Kidney capillary endothelial cell (primary cell): Measurements from ENCODE around the gene ACY1.
"Not testable (repeated sequence)": the region's sequence is repeated elsewhere in the genome, so short reads cannot be mapped to it uniquely, and the experiment has no call there.

Source experiments
- DNase-seq: peaks from one replicate; pipeline ENCODE4 v3.0.0-alpha.2; 2018; ENCODE audit warnings: low spot score

The ACY1 gene

DNA sequence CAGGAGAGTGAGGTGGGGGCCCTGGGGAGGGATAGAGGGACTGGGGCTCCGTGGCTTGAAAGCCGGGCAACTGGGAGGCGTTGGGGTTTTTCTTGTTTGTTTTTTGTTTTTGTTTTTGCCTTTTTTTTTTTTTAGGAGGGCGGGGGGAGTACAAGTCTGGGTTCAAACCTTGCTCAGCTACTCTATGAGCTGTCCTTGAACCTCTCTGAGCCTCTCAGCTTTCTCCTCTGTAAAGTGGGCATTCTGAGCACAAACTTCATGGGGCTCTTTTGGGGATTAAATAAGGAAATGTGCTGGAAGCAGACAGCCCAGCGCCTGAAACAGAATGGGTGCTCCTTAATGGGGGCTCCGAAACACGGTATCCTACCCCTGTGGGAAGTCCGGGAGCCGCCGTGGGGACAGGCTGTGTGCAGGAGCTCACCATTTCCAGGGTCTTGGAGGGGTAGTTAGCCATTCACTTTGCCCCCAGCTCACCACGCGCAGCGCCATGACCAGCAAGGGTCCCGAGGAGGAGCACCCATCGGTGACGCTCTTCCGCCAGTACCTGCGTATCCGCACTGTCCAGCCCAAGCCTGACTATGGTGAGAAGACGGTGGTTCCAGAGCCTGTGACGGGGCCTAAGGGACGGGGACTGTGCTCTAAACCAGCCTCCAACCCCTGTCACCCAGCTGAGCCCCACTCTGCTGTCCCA is 388 bp downstream of the ACY1 start:
- DNase-seq, result no peak

DNA sequence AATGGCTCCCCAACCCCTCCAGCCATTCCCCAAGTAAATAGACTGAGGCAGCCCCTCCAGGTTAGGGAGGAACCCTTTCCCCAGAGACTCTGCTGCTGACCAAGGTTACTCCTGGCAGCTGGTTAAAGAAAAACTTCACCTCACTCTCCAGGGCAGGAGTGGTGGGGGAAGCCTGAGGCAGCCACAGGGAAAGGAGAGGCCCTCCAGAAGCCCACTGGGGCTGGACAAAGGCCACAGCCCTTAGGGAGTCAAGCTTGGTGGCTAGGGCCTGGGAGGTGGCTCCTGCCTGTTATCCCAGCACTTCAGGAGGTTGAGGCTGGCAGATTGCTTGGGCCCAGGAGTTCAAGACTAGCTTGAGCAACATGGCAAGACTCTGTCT is 923 bp downstream of the ACY1 start:
- DNase-seq, result no peak

DNA sequence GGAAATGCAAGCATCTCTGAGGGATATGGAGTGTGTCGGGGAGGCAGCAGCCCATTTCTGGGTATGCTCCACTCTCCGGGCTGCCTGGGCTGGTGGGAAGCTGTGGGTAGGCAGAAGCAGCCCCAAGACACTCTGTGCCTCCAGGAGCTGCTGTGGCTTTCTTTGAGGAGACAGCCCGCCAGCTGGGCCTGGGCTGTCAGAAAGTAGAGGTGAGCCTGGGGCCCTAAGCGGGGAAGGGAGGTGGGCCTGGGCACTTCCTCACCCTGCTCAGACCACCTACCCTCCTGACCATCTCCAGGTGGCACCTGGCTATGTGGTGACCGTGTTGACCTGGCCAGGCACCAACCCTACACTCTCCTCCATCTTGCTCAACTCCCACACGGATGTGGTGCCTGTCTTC is 1.7 kb downstream of the ACY1 start:
- no peak for DNase-seq

DNA sequence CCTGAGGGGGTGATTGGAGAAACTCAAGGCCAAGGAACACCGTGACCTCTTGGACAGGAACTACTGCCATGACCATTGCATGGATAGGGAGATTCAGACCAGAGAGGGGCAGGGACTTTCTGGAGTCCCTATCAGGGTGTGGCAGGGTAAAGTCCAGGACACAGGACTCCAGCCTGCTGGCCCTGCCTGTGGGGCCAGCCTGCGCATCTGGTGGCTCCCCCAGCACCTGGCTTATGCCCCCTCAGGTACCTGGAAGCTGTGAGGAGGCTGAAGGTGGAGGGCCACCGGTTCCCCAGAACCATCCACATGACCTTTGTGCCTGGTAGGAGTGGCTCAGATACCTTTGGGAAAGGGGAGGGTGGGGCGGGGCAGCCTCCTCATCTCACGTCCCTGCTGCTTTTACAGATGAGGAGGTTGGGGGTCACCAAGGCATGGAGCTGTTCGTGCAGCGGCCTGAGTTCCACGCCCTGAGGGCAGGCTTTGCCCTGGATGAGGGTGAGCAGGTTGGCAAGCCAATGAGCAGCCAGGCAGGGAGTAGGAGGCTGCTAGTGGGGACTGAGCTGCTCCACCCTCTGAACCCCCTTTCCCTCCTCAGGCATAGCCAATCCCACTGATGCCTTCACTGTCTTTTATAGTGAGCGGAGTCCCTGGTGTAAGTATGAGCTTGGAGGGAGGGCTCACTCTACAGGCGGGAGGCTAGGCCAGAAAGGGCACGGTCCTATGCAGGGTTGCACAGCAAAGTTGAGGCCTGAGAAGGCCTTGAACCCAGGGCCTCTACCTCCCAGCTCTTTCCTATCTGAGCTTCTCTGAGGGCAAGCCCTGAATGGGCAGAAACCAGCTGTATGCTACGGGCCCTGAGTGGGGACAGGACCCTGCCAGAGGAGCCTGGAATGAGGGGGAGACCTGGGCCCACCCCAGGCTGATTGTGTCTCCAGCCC is 2.9 kb downstream of the ACY1 start:
- DNase-seq, result no peak

DNA sequence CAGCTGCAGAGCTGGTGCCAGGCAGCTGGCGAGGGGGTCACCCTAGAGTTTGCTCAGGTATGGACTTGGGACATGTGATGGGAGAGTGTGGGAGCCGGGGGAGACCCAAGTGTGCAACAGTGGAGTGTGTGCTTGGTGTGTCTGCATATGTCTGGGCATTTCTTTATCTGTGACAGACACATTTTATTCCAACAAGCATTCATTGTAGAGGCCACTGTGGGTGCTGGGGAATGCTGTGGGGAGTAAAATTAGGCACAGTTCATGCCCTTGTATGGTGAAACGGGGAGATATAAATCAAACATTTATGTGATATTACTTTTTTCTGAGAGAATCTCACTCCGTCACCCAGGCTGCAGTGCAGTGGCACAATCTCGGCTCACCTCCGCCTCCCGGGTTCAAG is 4.2 kb downstream of the ACY1 start:
- DNase-seq, result no peak

DNA sequence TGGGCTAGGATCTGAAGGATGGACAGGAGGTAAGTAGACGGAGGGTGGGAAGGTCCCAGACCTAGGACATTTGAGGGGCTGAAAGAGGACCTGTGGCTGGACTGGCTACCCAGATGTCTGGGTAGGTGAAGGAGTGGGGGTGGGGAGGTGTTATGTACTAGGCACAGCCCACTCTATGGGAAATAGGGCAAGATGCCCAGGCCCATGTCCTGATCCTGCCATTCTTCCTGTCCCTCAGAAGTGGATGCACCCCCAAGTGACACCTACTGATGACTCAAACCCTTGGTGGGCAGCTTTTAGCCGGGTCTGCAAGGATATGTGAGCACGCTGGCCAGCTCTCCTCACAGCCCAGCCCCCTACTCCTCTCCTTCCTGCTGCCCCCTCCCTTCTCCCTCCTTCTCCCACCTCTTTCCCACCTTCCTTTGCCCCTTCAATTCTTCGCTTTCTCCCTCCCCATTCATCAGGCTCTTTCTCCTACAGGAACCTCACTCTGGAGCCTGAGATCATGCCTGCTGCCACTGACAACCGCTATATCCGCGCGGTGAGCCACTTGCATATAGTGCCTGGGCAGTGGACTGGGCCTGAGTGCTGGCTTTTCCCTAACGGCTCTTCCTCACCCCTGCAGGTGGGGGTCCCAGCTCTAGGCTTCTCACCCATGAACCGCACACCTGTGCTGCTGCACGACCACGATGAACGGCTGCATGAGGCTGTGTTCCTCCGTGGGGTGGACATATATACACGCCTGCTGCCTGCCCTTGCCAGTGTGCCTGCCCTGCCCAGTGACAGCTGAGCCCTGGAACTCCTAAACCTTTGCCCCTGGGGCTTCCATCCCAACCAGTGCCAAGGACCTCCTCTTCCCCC is 5.2 kb downstream of the ACY1 start:
- DNase-seq, result no peak

DNA sequence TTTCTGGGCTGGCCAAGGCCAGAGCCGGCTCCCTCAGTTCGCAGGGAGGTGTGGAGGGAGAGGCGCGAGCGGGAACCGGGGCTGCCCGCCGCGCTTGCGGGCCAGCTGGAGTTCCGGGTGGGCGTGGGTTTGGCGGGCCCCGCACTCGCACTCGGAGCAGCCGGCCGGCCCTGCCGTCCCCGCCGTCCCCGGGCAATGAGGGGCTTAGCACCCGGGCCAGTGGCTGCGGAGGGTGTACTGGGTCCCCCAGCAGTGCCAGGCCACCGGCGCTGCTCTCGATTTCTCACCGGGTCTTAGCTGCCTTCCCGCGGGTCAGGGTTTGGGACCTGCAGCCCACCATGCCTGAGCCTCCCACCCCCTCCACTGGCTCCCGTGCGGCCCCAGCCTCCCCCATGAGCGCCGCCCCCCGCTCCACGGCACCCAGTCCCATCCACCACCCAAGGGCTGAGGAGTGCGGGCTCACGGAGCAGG is 7.2 kb downstream of the ACY1 start:
- not testable (repeated sequence) for DNase-seq

DNA sequence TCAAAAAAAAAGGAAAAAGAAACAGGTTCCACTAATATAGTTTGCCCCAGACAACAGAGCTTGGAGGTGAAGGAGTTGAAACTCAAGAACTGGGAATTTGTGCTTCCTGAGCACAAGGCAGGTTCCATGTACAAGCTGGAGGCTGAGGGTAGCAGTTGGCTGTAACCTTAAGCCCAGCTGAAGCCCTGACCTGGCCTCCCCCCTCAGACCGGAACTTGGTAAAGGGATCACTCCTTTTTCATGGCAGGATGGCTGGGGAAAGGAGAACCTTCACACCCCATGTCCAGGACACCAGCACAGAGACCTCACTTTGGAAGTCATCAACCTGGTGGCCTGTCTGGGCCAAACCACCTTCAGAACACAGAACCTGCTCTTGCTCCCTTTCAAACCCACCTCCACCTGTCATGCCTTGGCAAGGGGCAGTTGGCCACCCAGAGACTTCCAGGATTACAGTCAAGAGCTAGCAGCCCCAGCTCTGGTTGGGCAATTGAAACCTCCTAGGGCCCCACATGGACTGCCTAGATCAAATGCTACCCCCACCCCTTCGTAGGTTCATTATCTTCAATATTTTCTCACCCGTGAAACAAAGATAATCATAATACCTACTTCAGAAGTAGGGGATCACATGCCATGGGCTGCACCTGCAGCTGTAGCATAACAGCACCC is 8.8 kb downstream of the ACY1 start:
- no peak for DNase-seq

DNA sequence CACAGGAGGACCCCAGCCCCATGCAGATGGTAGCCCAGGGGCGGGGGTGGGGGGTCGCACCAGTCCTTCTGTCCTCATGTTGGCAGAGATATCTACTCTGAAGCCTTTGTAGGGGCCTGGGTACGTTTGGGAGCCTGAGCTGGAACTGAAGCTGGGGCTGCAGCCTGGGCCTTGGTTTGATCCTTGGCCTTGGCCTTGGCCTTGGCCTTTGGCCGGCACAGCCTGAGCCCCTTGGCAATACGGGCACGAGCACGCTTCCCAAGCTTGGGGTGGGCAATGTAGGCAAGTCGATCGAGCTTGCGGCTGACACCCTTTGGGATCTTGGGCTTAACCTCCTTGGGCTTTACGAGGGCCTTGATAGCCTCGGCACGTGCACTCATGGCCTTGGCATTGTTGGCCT is 10.3 kb downstream of the ACY1 start:
- DNase-seq, result not testable (repeated sequence)

DNA sequence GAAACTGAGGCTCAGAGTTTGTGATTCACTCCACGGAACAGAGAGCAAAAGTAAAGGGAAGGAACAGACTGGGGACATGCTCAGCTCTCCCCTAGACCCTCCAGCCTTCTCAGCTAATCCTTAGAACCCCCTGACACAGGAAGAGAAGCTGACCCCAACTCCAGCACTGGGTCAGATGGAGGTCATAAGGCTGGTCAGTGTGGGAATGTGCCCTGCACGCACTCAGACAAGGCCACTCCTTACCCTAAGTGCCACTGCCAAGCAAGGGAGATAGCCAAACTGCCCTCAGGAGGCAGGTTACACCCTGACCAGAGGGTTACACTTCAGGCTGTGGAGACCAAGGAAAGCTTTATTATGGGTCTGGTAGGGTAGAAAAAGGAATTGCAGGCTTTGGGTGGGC is 11.2 kb downstream of the ACY1 start:
- no peak for DNase-seq

DNA sequence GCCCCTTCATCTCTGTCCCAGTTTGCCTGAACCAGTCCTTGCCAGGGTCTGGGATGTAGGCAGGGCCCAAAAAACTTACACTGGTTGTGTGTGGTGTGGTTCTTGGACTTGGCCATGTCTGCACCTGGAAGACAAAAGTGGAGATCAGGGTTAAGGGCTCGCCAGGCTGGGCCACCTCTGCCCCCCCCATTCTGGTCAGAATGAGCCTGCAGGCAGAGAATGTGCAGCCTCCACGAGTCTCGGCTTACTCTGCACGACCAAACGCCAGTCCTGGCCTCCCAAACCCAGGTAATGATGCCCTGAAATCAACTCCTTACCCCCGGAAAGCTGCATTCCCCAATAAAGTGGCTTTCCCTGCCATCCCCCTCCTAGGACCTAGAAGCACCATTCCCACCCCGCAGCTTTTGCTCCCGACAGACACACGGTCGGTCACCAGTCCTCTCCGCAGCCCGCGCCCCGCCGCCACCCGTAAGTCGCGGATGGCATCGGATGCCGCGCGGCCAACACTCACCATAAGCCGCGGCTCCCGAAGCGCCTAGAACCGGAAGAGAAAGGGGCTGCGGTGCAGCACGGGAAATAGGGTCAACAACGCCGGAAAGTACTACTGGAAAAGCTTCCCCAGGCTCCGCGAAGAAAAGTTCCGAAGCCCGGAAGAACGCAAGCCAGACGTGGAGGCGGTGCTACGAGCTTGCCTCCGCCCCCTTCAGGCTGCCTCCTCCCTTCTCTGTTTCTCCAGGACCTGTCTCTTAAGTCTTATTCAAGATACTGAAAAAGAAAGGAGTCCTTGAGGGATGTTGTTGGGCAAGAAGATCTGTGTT is 12.2 kb downstream of the ACY1 start, which contains the start of gene RPL29:
RPL29 (minus strand) TSS at position 550 of the 818 bp plus-strand sequence; CDS start at position 116, 434 bp downstream.
- DNase-seq, result peak; percentile 94

DNA sequence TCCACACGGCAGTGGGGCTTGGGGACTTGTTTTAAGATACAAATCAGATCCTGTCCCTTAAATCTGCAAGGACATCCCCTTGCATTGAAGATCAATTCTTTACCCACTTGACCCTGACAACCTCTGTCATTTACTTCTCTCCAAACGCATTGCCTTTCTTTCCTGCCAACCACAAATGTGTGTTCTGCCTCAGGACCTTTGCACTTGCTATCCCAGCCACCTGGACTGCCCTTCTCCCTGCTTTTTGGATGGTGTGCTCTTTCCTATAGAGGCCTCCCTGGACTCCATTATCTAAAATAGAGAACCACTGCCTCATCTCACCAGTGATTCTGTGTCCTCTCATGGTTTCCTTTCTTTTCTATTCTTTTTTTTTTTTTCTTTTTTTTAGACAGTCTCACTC is 13.8 kb downstream of the ACY1 start:
- DNase-seq, result no peak

DNA sequence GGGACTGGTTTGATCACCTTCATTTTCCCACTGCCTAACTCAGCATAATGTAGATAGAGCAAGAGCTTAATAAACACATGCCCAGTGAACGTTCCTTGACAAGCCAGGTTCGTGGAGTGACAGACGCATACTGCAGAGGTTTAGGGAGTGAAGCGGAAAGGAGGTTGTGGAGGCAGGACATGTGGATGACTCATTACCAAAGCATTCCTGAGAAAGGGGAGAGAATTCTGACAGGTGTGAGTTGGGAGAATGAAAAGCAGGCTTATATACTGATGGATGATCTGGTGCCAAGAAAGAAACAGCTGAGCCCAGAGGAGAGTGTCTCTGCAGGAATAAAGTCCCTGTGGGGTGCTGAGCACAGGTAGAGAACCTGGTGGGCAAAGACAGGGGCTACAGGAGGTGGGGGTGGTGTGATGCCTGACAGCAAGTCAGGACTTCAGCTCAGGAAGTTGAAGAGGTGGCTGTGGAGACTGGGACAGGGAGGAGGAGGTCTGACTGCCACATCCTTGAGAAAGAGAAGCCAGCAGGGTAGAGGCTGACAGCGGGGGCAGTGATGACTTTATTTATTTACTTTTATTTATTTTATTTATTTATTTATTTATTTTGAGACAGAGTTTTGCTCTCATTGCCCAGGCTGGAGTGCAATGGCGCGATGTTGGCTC is 14.7 kb downstream of the ACY1 start:
- DNase-seq, result no peak

DNA sequence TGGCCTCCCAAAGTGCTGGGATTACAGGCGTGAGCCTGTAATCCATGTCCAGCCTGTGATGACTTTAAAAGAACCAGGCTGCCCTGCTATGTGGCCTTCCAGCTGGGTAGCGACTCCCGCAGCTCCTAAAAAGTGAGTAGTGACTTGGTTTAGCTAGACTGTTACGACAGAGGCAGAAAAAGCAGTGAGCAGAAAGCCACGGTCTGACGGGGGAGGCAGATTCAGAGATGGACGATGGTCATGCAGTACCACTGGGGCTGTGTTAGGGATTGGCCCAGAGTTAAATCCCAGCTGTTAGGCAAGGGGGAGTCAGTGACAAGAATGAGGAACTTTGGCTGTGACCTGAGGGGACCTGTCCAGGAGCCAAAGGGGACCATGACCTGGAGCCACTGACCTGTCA is 15.4 kb downstream of the ACY1 start:
- no peak for DNase-seq

DNA sequence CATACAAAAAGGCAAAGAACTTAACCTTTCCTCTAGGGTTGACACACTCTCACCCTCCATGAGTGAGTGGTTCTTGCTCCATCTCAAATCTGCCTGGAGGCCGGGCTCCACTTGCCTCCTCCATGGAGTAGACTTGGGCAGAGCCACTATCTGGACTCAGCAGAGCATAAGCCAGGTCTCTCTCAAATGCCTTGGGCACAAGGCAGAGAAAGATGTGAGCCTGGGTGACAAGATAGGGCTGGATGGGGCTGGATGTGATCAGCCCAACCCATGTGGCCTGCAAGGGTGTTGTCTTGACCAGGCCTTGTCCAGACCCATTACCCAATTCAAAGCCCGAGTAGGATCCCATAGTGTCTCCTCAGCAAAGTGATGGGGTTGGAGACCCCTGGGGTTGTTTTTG is 16.5 kb downstream of the ACY1 start:
- no peak for DNase-seq

DNA sequence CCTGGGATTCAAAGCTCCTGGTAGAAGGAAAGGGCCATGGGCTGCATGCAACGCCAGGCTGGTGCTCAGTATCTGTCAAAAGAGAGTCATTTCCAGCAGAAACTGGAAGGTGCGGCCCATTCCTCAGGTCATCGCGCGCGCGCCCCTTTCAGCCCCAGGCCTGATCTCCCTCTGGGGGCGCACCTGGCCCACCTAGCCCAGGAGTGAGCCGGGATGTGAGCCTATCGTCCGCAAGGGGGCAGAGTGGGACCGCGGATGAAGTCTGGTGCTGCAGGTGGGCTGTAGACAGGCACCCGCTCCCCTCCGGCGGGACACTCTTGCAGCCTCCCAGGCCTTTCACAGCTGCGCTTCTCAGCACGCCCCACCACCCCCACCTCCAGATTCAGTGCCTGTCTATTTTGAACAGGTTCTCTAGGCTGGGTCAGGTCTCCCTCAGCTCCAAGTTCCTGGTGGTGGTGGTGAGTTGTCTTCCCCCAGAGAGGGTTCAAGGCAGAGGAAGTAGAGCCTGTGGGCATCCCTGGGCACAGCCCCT is 18.2 kb downstream of the ACY1 start:
- DNase-seq, result no peak

DNA sequence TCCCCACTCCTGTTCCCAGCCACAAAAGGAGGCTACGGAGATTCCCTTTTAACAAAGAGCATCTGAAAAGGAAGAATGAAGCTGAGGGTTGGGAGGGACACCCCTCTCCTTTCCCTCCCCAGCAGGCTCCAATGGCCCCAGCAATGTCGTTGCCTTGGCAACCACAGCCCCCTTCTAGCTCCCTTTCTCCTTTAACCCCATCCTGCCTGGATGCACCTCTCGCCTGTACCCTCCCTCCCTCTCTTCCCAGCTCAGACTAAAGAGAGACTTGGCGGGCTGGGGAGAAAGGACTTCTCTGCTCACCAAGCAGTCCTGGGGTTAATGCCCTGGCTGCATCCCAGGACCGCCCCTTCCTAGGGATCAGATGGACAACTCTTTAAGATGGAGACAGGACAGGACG is 19.4 kb downstream of the ACY1 start:
- DNase-seq, result no peak

DNA sequence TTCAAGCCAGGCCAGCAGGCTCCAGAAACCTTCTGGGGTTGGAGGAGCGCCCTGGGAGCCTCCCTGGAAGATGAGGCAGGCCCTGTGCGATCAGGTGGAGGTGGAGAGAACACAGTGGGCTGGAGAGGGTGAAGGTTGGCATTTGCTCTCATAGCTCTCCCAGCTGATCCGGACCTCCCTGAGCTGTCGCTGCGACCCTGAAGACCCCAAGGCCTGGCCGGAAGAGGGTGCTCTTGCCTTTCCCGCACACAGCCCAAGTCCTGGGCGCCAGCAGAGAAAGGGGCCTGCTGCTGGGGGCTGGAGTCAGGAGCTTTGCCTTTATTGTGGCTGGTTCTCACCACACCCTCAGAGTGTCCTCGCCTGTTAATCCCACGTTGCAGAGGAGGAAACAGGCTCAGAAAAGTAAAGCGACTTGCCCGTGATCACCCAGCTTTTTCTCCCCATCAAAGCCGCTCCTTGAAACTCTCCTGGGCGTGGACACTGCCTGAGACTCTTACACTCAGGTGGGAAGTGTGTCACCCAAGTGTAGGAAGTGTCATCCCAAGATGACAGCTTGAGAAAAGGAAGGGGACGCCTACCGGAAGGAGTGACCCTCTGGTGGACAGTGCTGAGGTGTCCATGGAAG is 20.9 kb downstream of the ACY1 start:
- no peak for DNase-seq

DNA sequence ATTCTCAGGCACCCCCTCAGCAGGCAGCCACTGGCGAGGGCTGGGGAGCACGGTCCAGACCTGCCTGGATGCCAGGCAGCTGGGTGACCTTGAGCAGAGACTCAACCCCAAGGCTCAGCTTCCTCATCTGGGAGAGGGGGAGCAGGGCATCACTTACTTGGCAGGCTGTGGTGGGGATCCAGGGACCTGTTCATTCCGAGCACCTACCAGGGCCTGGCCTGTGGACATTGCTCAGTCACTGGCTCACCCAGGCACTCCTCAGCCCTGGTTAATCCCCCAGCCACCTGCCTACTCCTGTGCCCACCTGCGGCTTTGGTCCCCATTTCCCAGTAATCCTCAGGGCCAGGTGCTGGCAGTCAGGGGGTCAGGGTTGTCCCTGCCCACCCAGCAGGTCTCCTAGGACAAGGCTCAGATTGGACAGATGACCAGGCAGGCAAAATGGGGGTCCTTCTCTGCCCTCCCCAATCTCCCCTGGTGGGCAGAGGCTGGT is 21.6 kb downstream of the ACY1 start:
- no peak for DNase-seq
